DMS53 treated with DMSO at 0.1 percent for 48 hours (cell line): ENCODE measurements around the gene SRP9.
"Not testable (repeated sequence)": the region's sequence is repeated elsewhere in the genome, so short reads cannot be mapped to it uniquely, and the experiment has no call there.

ENCODE experiments used
- DNase-seq: peaks from one replicate; lab custom pipeline; 2025; ENCODE audit not compliant: unreplicated experiment; lab: John Stamatoyannopoulos, UW

Gene SRP9

DNA sequence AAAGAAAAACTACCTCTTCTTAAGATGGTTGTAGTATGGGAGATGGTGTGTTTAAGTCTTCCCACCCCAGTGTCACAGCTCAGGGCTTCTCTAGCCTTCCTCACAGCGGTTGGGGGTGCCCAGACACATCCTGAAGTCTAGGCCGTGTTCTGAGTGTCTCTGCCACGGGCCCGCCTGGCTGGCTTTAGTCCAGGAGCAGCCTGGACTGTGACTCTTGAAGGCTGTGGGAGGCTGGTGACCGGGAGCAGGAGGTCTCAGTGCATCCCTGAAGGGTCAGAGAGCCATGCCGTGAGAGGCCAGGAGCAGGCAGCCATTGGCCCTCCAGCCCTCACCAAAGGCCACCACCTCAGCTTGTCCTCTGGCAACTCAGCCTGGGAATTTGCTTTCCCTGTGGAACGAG is 36.8 kb downstream of the SRP9 start:
- no peak for DNase-seq

DNA sequence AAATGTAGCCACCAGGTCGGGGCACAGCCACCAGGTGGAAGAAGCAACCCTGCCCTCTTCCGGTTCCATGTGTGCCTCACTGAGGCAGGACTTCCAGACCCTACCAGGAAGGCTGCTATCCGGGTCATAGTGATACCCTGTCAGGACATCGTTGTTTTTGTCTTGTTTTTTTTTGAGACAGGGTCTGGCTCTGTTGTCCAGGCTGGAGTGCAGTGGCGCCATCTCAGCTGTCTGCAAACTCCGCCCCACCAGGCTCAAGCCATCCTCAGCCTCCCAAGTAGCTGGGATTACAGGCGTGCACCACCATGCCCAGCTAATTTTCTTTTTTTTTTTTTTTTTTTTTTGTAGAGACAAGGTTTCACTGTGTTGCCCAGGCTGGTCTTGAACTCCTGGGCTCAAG is 37.5 kb downstream of the SRP9 start:
- not testable (repeated sequence) for DNase-seq

- DNase-seq, result no peak
Observed at GRCh38 chr1:225815526-225816178, 38.0 kb downstream of the SRP9 start.

GRCh38 chr1:225816643-225817538 is 39.3 kb downstream of the SRP9 start:
- DNase-seq, result no peak

DNA sequence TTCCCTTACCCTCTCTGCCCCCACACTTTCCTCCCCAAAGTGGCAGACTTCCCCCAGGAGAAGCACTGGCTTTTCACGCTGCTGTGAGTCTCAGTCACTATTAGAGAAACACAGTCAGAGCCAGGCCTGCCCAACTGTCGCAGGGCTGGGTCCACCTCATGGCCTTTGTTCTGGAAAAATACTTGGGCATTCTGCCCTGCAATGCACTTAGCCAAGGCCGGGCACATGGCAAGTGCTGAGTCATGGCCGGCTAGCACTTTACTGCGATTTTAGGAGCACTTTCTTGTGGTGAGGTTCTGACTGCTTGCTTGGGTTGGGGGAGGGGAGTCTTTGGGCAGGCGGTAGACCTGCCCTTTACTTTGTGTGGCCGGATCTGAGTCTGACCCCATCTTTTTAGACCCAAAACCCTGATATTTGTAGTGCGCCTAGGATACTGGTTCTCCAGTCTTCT is 40.0 kb downstream of the SRP9 start:
- no peak for DNase-seq

- no peak for DNase-seq
Observed at GRCh38 chr1:225818229-225818628, 40.6 kb downstream of the SRP9 start.

DNA sequence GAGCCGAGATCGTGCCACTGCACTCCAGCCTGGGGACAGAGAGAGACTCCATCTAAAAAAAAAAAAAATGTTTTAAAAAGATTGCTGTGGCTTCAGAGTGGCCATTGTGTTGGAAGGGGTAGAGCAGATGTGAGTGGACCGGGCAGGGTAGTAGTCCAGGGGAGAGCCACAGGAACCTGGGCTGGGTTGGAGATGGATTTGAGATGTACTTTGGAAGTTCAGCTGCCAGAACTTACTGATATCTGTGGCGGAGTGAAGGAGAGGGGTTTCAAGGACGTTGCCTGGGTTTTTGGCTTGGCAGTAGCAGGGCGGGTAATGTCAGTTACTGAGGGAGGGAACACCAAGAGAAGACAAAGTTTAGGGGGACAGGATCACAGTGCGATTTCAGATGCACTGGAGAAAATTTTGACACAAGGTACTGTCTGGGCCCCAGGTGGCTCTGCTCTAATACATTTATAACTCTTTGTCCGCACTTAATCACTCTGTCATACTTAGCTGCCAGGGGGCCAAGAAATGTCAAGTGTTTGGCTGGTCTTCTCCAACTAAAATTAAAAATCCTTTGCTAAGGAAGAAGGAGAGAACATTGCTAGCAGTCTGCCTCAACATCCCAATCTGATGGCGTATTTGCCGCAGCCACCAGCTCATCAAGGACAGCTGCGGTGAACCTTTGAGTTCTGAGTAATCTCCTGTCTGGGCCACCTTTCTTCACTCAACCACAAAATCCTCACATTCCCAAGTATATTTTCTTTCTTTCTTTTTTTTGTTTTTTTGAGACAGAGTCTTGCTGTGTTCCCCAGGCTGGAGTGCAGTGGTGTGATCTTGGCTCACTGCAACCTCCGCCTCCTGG is 41.9 kb downstream of the SRP9 start:
- no peak for DNase-seq

GRCh38 chr1:225820522-225821120 is 43.0 kb downstream of the SRP9 start:
- no peak for DNase-seq

DNA sequence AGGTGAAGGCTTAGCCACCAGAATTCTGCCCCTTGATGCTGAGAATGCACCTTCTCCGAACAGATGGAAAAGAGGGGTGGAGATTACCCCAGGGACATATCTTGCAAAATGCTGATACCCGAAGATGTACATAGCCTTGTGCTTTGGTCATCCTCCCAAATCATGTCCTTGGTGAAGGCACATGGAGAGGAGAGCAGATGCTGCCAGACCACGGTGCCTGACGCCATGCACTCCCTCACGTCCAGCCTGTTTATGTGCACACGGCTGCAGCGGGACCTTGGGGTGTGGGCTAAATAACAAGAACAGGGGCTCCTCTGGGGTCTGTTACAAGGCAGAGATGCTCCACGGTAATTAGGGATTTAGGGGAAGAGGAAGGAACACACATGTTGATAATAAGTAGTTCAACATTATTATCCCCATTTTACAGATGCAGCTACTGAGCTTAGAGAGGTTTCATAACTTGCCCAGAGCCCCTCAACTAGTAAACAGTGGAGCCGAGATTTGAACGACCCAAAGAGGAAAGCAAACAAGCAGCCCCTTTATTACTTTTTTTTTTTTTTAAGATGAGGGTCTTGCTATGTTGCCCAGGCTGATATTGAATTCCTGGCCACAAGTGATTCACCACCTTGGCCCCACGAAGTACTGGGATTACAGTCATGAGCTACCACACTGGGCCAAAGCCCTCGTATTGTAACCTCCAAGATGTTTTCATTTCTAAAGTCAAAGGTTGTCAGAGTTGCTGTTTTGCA is 45.2 kb downstream of the SRP9 start:
- no peak for DNase-seq

DNA sequence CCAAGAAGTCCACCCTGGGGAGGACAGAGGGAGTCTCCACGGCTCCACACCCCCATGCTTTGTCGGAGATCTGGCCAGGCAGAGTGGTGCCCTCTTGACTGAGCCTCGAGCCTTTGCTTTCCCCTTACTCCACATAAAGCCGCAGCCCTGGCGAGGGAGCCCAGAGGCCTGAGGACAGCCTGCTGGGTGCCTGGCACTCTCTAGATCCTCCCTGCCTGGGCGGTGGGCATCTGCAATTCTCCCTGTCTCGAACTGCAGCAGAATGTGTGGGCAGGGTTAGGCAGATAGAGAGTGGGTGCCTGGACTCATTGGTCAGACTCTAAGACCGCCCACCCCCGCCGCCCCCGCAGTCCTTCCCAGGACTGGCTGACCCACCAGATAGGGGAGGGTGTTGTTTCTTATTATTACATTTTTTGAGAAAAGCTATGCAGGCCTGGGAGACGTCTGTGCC is 46.2 kb downstream of the SRP9 start:
- DNase-seq, result no peak

- DNase-seq, result no peak
Observed at GRCh38 chr1:225824533-225824941, 46.9 kb downstream of the SRP9 start.

DNA sequence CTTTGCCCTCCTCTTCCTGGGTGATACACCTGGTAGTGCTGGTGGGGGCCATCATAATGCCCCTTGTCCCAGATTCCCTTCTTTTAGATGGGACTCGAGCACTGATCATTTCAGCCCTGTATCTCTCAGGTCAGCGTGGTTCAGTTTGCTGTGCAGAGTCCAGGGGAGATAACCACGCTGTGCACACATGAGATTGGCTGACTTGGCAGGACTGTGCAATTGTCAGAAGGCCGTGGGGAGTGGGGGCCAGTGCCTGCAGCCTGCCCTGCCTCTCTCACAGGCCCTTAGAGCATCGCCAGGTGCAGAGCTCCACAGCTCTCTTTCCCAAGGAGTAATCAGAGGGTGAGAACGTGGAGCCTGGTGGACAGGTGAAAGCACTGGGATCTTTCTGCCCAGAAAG is 47.5 kb downstream of the SRP9 start:
- no peak for DNase-seq

DNA sequence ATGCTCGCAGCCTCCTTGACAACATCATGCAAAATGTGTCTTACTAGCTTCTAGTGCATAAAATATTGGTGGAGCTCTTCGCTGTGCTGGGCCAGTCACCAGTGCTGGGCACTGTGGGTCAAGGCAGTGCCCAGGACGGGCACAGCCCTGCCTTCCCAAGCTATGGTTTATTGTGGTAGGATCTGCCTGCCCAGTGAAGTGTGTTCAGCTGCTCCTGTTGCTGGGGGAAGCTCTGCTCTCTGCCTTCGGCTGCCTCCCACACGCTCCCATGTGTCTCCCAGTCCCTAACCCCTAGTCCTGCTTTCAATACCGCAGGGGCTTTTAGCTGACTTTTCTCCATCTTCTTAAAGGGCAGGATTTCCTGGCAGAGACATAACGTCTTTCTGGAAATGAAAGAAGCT is 48.0 kb downstream of the SRP9 start:
- no peak for DNase-seq

DNA sequence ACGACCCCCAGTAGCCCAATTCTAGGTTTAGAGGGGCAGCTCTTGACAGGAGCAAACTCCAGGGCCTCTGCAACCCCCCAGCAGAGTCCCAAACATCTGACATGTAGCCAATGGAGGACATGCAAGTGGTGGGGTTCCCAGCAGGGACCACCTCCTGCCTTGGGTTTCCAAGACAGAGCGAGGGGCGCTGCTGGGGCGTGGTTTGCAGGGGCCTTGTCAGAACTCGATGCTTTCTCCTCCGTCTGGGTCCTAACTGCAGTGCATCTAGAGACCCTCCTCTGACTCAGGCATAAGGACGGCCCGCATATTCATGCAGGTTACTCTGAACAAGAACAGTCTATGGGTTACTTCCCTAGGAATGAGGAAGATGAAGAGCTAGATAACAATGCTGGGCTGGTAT is 49.5 kb downstream of the SRP9 start:
- DNase-seq, result no peak

GRCh38 chr1:225828706-225829345 is 51.2 kb downstream of the SRP9 start:
- no peak for DNase-seq

DNA sequence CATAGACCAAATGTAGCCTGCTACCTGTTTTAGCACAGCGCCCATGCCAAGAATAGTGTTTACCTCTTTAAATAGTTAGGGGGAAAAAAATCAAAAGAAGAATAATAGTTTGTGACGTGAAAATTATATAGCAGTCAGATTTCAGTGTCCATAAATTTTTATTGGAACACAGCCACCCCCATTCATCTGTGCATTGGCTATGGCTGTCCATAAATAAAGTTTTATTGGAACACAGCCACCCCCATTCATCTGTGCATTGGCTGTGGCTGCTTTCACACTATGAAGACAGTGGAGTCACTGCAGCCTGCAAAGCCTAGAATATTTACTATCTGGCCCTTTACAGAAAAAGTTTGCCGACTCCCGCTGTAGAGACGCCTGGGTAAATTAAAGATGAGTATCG is 53.2 kb downstream of the SRP9 start:
- no peak for DNase-seq

DNA sequence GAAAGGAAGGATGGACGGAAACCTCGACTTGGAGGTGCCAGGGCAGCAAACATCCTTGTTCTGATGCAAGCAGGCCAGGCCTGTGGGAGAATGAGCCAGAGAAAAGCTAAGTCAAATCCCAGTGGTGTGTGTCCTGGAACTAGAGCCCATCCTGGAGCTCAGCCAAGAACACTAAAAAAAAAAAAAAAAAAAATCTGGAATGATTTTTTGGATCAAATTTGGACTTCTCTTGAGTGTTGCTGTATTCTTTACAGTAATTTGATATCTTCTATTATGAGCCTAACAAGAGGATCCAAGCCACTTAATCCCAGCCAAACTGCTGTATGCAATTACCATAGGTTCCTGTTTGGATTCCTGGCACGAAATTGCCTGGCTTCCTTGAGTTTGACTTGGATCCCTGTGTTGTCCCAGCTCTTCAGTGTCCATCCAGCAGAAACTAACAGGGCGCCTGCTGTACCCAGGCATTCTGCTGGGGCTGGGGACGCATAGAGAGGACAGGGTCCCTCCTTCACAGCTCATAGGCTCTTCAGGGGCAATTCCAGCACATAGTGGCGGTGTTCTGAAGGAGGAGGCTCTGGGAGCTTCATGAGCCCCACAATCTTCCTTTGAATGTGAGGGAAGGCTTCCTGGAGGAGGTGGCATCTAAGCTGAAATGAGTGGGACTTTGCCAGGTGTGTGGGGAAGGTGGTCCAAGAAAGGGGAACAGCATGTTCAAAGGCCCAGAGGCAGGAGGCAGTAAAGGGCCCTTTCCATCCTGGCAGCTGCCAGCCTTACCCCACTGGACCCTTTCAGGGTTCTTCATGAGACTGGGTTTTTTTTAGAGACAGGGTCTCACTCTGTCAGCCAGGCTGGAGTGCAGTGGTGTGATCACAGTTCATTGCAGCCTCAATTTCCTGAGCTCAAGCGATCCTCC is 57.0 kb downstream of the SRP9 start:
- no peak for DNase-seq

DNA sequence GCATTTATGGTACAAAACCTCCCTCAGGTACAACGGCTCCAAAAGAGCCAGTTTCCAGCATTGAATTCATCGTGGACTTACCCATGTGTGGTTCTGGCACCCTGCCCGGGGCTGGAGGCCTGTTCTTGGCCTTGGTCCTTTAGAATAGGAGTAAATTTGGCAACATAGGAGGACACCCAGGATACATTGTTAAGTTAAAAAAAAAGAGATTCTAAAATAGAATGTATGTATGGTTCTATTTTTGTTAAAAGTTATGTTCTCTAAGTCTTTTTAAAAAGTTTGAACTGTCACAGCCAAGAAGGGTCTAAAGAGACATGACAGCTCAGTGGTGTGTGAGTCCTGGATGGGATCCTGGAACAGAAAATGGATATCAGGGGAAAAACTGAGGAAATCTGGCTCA is 58.2 kb downstream of the SRP9 start:
- DNase-seq, result no peak

- not testable (repeated sequence) for DNase-seq
Observed at GRCh38 chr1:225836296-225836695, 58.7 kb downstream of the SRP9 start.
